ENCODE measurements around the gene ZNF488. TPM values are rescaled to one million over a fixed set of nuclear protein-coding genes. Genes with fewer than 3 reads are reported as not detected.
"Not testable (repeated sequence)": the region's sequence is repeated elsewhere in the genome, so short reads cannot be mapped to it uniquely, and the experiment has no call there.

The ZNF488 gene
- total and polyA plus RNA-seq, 9 donors: 0.15 to 0.57 (median 0.25) TPM

- no peaks in the 10 kb centered on the region for H3K27me3 ChIP-seq
- intact Hi-C loops (cut with DNase I): loop anchor here in 1 of 4 donors (5.0 kb wide), 1 partner anchor 39 kb away; no protein-coding TSS in a partner anchor
- no peaks in the 10 kb centered on the region for H3K9me3 ChIP-seq
- TF ChIP-seq POLR2A (IDR thresholded peaks at IDR 0.05) (no peak), CTCF (IDR thresholded peaks at IDR 0.05) (no peak), EP300 (IDR thresholded peaks at IDR 0.05) (no peak)
- H3K4me3 ChIP-seq: no peak overlapping the region
- WGBS, 3 donors: 84 to 88% (median 84%) methylated on average over 6 of the region's 6 CpGs
- no peaks in the 10 kb centered on the region for H3K36me3 ChIP-seq
- H3K4me1 ChIP-seq (ENCODE audit: insufficient read depth): no peaks in the 10 kb centered on the region
- no peak overlapping the region for H3K27ac ChIP-seq
- DNase-seq: no peak
Observed at GRCh38 chr10:47418321-47418720, 34.2 kb upstream of the ZNF488 start.

GRCh38 chr10:47416305-47417218 is 32.5 kb upstream of the ZNF488 start:
- DNase-seq; H3K4me1 ChIP-seq (ENCODE audit: insufficient read depth); H3K4me3 ChIP-seq; H3K36me3 ChIP-seq; H3K27me3 ChIP-seq; H3K9me3 ChIP-seq; H3K27ac ChIP-seq: not testable (repeated sequence)
- intact Hi-C loops (cut with DNase I): loop anchor here in 1 of 4 donors (5.0 kb wide), 1 partner anchor 41 kb away; no protein-coding TSS in a partner anchor
- 92 to 94% (median 93%) methylated on average over 6 of the region's 6 CpGs for WGBS, 3 donors

- H3K36me3 ChIP-seq: no peaks in the 10 kb centered on the region
- intact Hi-C loops (cut with DNase I): loop anchor here in 1 of 4 donors (5.0 kb wide), 1 partner anchor 42 kb away; no protein-coding TSS in a partner anchor
- H3K27me3 ChIP-seq: no peaks in the 10 kb centered on the region
- no peak overlapping the region for H3K4me3 ChIP-seq
- WGBS, 3 donors: 94 to 98% (median 95%) methylated on average over 6 of the region's 6 CpGs
- no peaks in the 10 kb centered on the region for H3K9me3 ChIP-seq
- TF ChIP-seq POLR2A (IDR thresholded peaks at IDR 0.05): no peak
- TF ChIP-seq CTCF (IDR thresholded peaks at IDR 0.05): no peak
- TF ChIP-seq EP300 (IDR thresholded peaks at IDR 0.05): no peak
- no peak overlapping the region for H3K27ac ChIP-seq
- no peak for DNase-seq
- H3K4me1 ChIP-seq (ENCODE audit: insufficient read depth): no peaks in the 10 kb centered on the region
Observed at GRCh38 chr10:47415520-47416304, 31.6 kb upstream of the ZNF488 start.

GRCh38 chr10:47414752-47415519 is 30.8 kb upstream of the ZNF488 start:
- 76 to 81% (median 80%) methylated on average over 19 of the region's 19 CpGs for WGBS, 3 donors
- intact Hi-C loops (cut with DNase I): loop anchor here in 1 of 4 donors (5.0 kb wide), 1 partner anchor 42 kb away; no protein-coding TSS in a partner anchor
- Histone ChIP-seq H3K4me3 (no peak overlapping the region), H3K4me1 (ENCODE audit: insufficient read depth) (no peaks in the 10 kb centered on the region), H3K27ac (no peak overlapping the region), H3K36me3 (no peaks in the 10 kb centered on the region), H3K9me3 (no peaks in the 10 kb centered on the region), H3K27me3 (no peaks in the 10 kb centered on the region)
- TF ChIP-seq CTCF (IDR thresholded peaks at IDR 0.05) (no peak), EP300 (IDR thresholded peaks at IDR 0.05) (no peak), POLR2A (IDR thresholded peaks at IDR 0.05) (no peak)
- DNase-seq: peak in 1 of 5 donors; percentile 21

All from ovary (tissue), 9 donors.